DND-41 (cell line): Measurements from ENCODE around the gene REM2.
"Not testable (repeated sequence)": the region's sequence is repeated elsewhere in the genome, so short reads cannot be mapped to it uniquely, and the experiment has no call there.

Experiments used
- ATAC-seq: fragments of 200-7000 bp; cut with Tn5 transposase; 3 replicates; pipeline ENCODE4 v1.9.1; 2021; ENCODE audit warnings: low read depth; ENCODE audit not compliant: insufficient read depth
- DNase-seq: peaks from one replicate; pipeline ENCODE4 v3.0.0-alpha.2; 2020
- H2AFZ ChIP-seq: 2 replicates; pipeline ENCODE4 v1.6.0; 2012; ENCODE audit warnings: low read depth, low read length
- H3K27ac ChIP-seq: 2 replicates; pipeline ENCODE4 v1.5.1; 2012; ENCODE audit warnings: low read length, inconsistent platforms
- H3K27me3 ChIP-seq: fragments of 200-600 bp; sonication (generic); 2 replicates; pipeline ENCODE4 v1.6.0; 2012; ENCODE audit warnings: low read length, mild to moderate bottlenecking, inconsistent platforms; ENCODE audit not compliant: insufficient read depth, poor library complexity
- H3K36me3 ChIP-seq: 2 replicates; pipeline ENCODE4 v1.5.1; 2012; ENCODE audit warnings: low read length, inconsistent platforms; ENCODE audit not compliant: insufficient read depth
- H3K4me1 ChIP-seq: 2 replicates; pipeline ENCODE4 v1.5.1; 2012; ENCODE audit warnings: mild to moderate bottlenecking, low read length; ENCODE audit not compliant: insufficient read depth
- H3K4me2 ChIP-seq: 2 replicates; pipeline ENCODE4 v1.6.0; 2012; ENCODE audit warnings: mild to moderate bottlenecking, moderate library complexity, low read length, inconsistent platforms; ENCODE audit not compliant: insufficient read depth
- H3K4me3 ChIP-seq, 2 experiments: fragments of 200-600 bp in 1 of 2; shearing (Covaris generic) in 1 of 2; 2 replicates each; pipeline ENCODE4 v1.5.1; 2012 to 2016; ENCODE audit warnings: inconsistent platforms in 2 of 2, low read length in 2 of 2, mild to moderate bottlenecking in 2 of 2, low read depth in 1 of 2, moderate library complexity in 1 of 2
- H3K79me2 ChIP-seq: 2 replicates; pipeline ENCODE4 v1.6.0; 2012; ENCODE audit warnings: low read length, inconsistent platforms; ENCODE audit not compliant: insufficient read depth
- H3K9ac ChIP-seq: 2 replicates; pipeline ENCODE4 v1.6.0; 2012; ENCODE audit warnings: low read depth, mild to moderate bottlenecking, inconsistent platforms, low read length, moderate library complexity
- H3K9me3 ChIP-seq: 2 replicates; pipeline ENCODE4 v1.5.1; 2012; ENCODE audit warnings: low read length, moderate library complexity, mild to moderate bottlenecking, inconsistent platforms; ENCODE audit not compliant: insufficient read depth, severe bottlenecking
- H4K20me1 ChIP-seq: 2 replicates; pipeline ENCODE4 v1.6.0; 2012; ENCODE audit warnings: low read length; ENCODE audit not compliant: insufficient read depth
- EZH2 ChIP-seq: IDR thresholded peaks from 3 replicates; pipeline ENCODE4 v1.6.1; 2012; ENCODE audit warnings: borderline replicate concordance, low read depth, mild to moderate bottlenecking, moderate library complexity, low read length, inconsistent platforms; ENCODE audit not compliant: severe bottlenecking
- TF ChIP-seq, protein P1 (sequence below): IDR thresholded peaks from 2 replicates; pipeline ENCODE4 v1.5.1; 2012; ENCODE audit warnings: borderline replicate concordance, low read length, moderate library complexity, mild to moderate bottlenecking; ENCODE audit not compliant: poor library complexity, severe bottlenecking; ENCODE audit errors: extremely low read depth

REM2 gene

DNA sequence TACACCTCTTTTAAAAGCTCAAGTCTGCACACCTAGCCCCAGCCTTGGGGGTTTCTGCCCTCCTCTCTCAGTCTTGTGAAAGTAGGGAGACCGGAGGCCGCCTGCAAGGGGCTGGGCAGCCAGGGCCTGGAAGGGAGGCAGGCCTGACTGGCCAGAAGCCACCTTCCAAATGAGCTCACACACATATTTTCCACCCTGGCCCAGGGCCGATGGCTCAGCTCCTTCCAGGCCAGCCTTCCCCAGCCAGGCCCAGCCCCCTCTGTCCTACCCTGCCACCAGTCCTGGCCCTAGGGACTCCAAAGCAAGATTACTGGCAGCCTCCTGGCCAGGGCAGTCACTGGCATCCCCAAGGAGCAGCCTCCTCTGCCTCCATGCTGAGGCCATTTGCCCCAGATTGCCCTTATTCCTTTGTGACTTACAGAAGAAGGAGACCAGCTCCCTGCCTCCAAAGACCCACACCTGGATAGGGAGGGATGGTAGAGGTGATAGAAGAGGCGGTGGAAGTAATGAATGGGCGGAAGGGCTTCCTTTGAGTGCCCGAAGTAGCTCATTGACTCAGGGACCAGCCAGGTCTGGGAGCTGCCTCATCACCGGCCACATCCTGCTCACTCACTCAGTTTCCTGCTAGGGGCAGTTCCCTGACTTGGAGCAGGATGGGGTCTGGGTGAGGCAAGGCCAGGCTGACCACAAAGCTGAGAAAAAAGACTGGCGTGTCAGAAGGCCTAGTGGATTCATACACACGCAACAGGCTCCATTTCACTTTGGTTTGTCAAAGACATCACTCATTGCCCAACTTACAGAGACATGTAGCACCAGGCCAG lies 31.9 kb upstream of the REM2 start:
- Histone ChIP-seq H3K9ac (no peak overlapping the region), H4K20me1 (peaks cover 16% of the 10 kb centered on the region), H3K4me1 (peaks cover 9% of the 10 kb centered on the region), H3K4me3 (no peak overlapping the region), H3K27ac (no peak overlapping the region), H3K79me2 (no peaks in the 10 kb centered on the region), H2AFZ (no peak overlapping the region), H3K36me3 (no peaks in the 10 kb centered on the region), H3K27me3 (peaks cover 25% of the 10 kb centered on the region), H3K4me2 (no peak overlapping the region), H3K9me3 (no peaks in the 10 kb centered on the region)
- DNase-seq: no peak
- TF ChIP-seq, protein P1, sequence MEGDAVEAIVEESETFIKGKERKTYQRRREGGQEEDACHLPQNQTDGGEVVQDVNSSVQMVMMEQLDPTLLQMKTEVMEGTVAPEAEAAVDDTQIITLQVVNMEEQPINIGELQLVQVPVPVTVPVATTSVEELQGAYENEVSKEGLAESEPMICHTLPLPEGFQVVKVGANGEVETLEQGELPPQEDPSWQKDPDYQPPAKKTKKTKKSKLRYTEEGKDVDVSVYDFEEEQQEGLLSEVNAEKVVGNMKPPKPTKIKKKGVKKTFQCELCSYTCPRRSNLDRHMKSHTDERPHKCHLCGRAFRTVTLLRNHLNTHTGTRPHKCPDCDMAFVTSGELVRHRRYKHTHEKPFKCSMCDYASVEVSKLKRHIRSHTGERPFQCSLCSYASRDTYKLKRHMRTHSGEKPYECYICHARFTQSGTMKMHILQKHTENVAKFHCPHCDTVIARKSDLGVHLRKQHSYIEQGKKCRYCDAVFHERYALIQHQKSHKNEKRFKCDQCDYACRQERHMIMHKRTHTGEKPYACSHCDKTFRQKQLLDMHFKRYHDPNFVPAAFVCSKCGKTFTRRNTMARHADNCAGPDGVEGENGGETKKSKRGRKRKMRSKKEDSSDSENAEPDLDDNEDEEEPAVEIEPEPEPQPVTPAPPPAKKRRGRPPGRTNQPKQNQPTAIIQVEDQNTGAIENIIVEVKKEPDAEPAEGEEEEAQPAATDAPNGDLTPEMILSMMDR: no peak
- no peak for TF ChIP-seq EZH2
- ATAC-seq: no peak

DNA sequence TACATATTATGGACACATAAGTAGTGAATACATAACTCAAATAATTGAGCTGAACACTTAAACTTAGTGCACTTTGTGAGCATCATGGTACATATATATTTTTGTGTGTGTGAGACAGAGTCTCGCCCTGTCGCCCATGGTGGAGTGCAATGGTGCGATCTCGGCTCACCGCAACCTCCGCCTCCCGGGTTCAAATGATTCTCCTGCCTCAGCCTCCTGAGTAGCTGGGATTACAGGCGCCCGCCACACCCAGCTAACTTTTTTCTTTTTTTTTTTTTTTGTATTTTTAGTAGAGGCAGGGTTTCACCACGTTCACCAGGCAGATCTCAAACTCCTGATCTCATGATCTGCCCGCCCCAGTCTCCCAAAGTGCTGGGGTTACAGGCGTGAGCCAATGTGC lies 30.8 kb upstream of the REM2 start:
- H3K9ac ChIP-seq, H3K27ac ChIP-seq, DNase-seq, H3K4me3 ChIP-seq, H3K79me2 ChIP-seq, H3K4me2 ChIP-seq, ATAC-seq, H2AFZ ChIP-seq, H3K4me1 ChIP-seq, H3K9me3 ChIP-seq, H3K36me3 ChIP-seq: not testable (repeated sequence)
- H4K20me1 ChIP-seq: peaks cover 16% of the 10 kb centered on the region
- peaks cover 30% of the 10 kb centered on the region for H3K27me3 ChIP-seq

DNA sequence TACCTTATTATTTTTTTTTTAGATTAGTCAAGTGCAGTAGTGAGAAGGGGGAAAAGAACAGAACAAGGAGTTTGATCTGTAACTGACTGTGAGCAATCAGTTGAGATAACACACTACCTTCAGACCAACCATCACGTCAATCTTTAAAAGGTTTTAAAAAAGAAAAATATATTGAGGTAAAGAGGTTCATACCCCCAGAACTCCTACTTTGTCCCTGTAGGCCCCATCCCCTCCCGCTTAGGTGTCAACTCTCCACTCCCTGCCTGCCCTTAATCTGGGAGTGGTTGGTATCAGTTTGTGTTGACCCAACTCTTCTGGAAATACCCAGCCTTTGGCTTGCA lies 30.5 kb upstream of the REM2 start:
- no peak for ATAC-seq
- Histone ChIP-seq H3K4me3 (no peak overlapping the region), H3K36me3 (no peaks in the 10 kb centered on the region), H4K20me1 (peaks cover 16% of the 10 kb centered on the region), H3K27me3 (peaks cover 32% of the 10 kb centered on the region), H3K9ac (no peak overlapping the region), H3K4me1 (peaks cover 9% of the 10 kb centered on the region), H3K79me2 (no peaks in the 10 kb centered on the region), H3K9me3 (no peaks in the 10 kb centered on the region), H2AFZ (no peak overlapping the region), H3K27ac (no peak overlapping the region), H3K4me2 (0 out of 2 replicates have a peak overlapping the region, but pooled peaks have one; percentile 72)
- no peak for DNase-seq
- TF ChIP-seq, protein P1: no peak

DNA sequence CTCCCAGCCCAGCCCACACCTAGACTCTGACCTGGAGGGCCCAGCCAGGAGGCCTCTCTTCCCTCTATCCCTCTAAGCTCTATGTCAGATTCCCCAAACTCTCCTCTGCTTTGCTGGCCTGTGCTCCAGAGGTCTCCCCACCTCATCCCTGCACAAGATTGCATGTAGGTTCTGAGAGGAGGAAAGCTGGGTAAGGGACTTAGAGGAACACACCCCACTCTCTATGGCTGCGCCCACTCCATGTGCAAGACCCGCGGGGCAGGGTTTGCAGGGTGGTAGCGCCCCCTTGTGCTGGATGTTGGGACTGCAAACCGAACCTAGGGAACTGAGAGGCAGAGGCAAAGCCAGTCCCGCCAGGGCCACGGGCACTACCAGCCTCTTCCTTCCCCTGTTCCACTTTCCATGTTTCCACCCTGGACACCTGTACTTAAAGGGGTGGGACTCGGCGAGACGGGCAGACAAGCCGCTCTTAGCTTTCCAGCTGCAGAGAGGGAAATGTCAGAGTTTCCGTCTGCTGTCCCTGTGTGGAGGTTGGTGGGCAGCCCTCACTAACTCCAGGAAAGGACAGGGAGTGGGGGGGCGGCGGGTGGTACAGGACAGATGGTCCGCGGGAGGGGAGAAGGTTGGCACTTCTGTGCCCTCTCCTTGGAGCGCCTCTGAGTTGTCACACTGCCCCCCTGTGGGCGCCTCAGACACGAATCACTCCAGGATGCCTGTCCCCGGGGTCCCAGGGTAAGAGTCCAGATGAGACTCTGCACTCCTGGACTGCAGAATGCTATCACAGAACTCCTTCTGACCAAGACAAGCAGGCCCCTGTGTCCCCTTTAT lies 29.9 kb upstream of the REM2 start:
- TF ChIP-seq, protein P1: peak; percentile 95
- no peak for TF ChIP-seq EZH2
- peak; percentile 88 for DNase-seq
- peak overlapping the region; percentile 72 for H3K4me2 ChIP-seq

DNA sequence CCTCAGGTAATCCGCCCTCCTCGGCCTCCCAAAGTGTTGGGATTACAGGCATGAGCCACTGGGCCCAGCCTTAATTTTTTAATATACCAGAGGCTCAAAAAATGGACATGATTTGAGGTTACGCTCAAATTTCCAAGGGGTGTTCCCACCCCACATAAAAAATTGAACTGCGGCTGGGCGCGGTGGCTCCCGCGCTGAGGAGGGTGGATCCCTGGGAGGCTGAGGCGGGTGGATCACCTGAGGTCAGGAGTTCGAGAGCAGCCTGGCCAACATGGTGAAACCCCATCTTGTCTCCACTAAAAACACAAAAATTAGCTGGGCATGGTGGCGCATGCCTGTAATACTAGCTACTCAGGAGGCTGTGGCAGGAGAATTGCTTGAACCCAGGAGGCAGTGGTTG lies 28.7 kb upstream of the REM2 start:
- H3K27ac ChIP-seq, H2AFZ ChIP-seq, H3K79me2 ChIP-seq, H3K4me1 ChIP-seq, H3K36me3 ChIP-seq, H3K9me3 ChIP-seq, H3K9ac ChIP-seq, ATAC-seq, H3K4me2 ChIP-seq, H3K4me3 ChIP-seq, DNase-seq: not testable (repeated sequence)
- Histone ChIP-seq H3K27me3 (peaks cover 26% of the 10 kb centered on the region), H4K20me1 (peaks cover 15% of the 10 kb centered on the region)

More for the DNA sequence above, 29.9 kb upstream of the REM2 start:
- H3K9me3 ChIP-seq: no peaks in the 10 kb centered on the region
- H3K4me3 ChIP-seq: peak overlapping the region in 1 of 2 experiments; percentile 46; a peak in 2 of 4 replicates
- peak overlapping the region; percentile 59 for H2AFZ ChIP-seq
- no peaks in the 10 kb centered on the region for H3K79me2 ChIP-seq
- peaks cover 32% of the 10 kb centered on the region for H3K27me3 ChIP-seq
- peak; percentile 91 for ATAC-seq
- peaks cover 16% of the 10 kb centered on the region for H4K20me1 ChIP-seq
- H3K27ac ChIP-seq: peak overlapping the region; percentile 38
- H3K36me3 ChIP-seq: no peaks in the 10 kb centered on the region
- peak overlapping the region; percentile 36; the same call in 1 of the 2 replicates for H3K9ac ChIP-seq
- H3K4me1 ChIP-seq: peaks cover 9% of the 10 kb centered on the region
